Colonic mucosa (tissue), 4 donors: Measurements from ENCODE around the gene ZCCHC24. TPM values are rescaled to one million over a fixed set of nuclear protein-coding genes. Genes with fewer than 3 reads are reported as not detected.
A peak's percentile ranks its signal among the peaks of the same experiment; 100 is the strongest.

Experiments
- DNase-seq: peaks from one replicate; pipeline ENCODE4 v3.0.0-alpha.2; 2020
- H3K27ac ChIP-seq: fragments of 200-600 bp; one replicate; pipeline ENCODE4 v1.8.0; 2021
- H3K27me3 ChIP-seq: fragments of 200-600 bp; one replicate; pipeline ENCODE4 v1.8.0; 2021
- H3K36me3 ChIP-seq: fragments of 200-600 bp; one replicate; pipeline ENCODE4 v1.8.0; 2021
- H3K4me1 ChIP-seq: fragments of 200-600 bp; one replicate; pipeline ENCODE4 v1.8.0; 2021; ENCODE audit warnings: mild to moderate bottlenecking
- H3K4me3 ChIP-seq: fragments of 200-600 bp; one replicate; pipeline ENCODE4 v1.8.0; 2021
- H3K9ac ChIP-seq, 2 donors: one replicate each; pipeline ENCODE4 v1.7.0; 2013; ENCODE audit warnings: control low read depth in 2 of 2, low read depth in 2 of 2, low read length in 2 of 2
- H3K9me3 ChIP-seq: fragments of 200-600 bp; one replicate; pipeline ENCODE4 v1.8.0; 2021
- CTCF ChIP-seq: fragments of 200-600 bp; IDR thresholded peaks from one replicate; pipeline ENCODE4 v1.8.0; 2022; ENCODE audit warnings: antibody characterized with exemption, mild to moderate bottlenecking
- intact Hi-C: fragments of 100-400 bp; cut with DNase I; formaldehyde crosslinking; loops from one replicate; pipeline ENCODE4 v1.14.1; 2022
- total RNA-seq, 2 donors: library from RNA; stranded (reverse); fragmentation: NEBNext Ultra II Directional in 1 of 2; extraction: Animal tissue kit (Norgen Biotek cat#: 25700) in 1 of 2; gene quantifications; one replicate each; pipeline ENCODE4 v1.2.1, GENCODE V29; 2021
- donor health status: healthy.
- donor health status: DM: no; HTN: no; CAD: no.
- donor health status: DM: no; HTN: no; CAD: no.

The ZCCHC24 gene
- total RNA-seq, 2 donors from 2014 or later: 4.6 to 19.1 TPM

GRCh38 chr10:79404690-79405131, 40.7 kb downstream of the ZCCHC24 start:
- Histone ChIP-seq H3K27me3 (no peaks in the 10 kb centered on the region), H3K9ac (no peak overlapping the region), H3K4me1 (peaks cover 9% of the 10 kb centered on the region), H3K36me3 (no peaks in the 10 kb centered on the region), H3K4me3 (no peak overlapping the region), H3K9me3 (no peaks in the 10 kb centered on the region), H3K27ac (no peak overlapping the region)
- intact Hi-C loops: no loop called here
- no peak for TF ChIP-seq CTCF
- no peak for DNase-seq

- Histone ChIP-seq H3K27ac (peak overlapping the region; percentile 59), H3K4me1 (peaks cover 8% of the 10 kb centered on the region), H3K9me3 (no peaks in the 10 kb centered on the region), H3K36me3 (no peaks in the 10 kb centered on the region), H3K9ac (peak overlapping the region; percentile 26 to 46), H3K27me3 (no peaks in the 10 kb centered on the region), H3K4me3 (no peak overlapping the region)
- intact Hi-C loops: no loop called here
- TF ChIP-seq CTCF: no peak
- no peak for DNase-seq
These were observed 41.2 kb downstream of the ZCCHC24 start for GRCh38 chr10:79404231-79404609.

GRCh38 chr10:79403441-79404230, 41.8 kb downstream of the ZCCHC24 start:
- intact Hi-C loops: no loop called here

GRCh38 chr10:79402951-79403350, 42.5 kb downstream of the ZCCHC24 start:
- no peaks in the 10 kb centered on the region for H3K36me3 ChIP-seq
- H3K4me1 ChIP-seq: peaks cover 8% of the 10 kb centered on the region
- peak overlapping the region; percentile 59 for H3K27ac ChIP-seq
- H3K9me3 ChIP-seq: no peaks in the 10 kb centered on the region
- TF ChIP-seq CTCF: no peak
- no peak overlapping the region for H3K9ac ChIP-seq
- H3K4me3 ChIP-seq: no peak overlapping the region
- no peaks in the 10 kb centered on the region for H3K27me3 ChIP-seq
- DNase-seq: no peak
- intact Hi-C loops: no loop called here

More at GRCh38 chr10:79403441-79404230, 41.8 kb downstream of the ZCCHC24 start:
- Histone ChIP-seq H3K4me1 (peaks cover 5% of the 10 kb centered on the region), H3K27me3 (no peaks in the 10 kb centered on the region), H3K9ac (peak overlapping the region; percentile 26 to 46), H3K36me3 (no peaks in the 10 kb centered on the region), H3K4me3 (no peak overlapping the region), H3K9me3 (no peaks in the 10 kb centered on the region), H3K27ac (peak overlapping the region; percentile 59)
- no peak for DNase-seq
- no peak for TF ChIP-seq CTCF

GRCh38 chr10:79402625-79402946, 42.8 kb downstream of the ZCCHC24 start:
- Histone ChIP-seq H3K9ac (no peak overlapping the region), H3K36me3 (no peaks in the 10 kb centered on the region), H3K9me3 (no peaks in the 10 kb centered on the region), H3K27ac (peak overlapping the region; percentile 59), H3K4me3 (no peak overlapping the region), H3K4me1 (peaks cover 8% of the 10 kb centered on the region), H3K27me3 (no peaks in the 10 kb centered on the region)
- no peak for DNase-seq
- intact Hi-C loops: no loop called here
- no peak for TF ChIP-seq CTCF
